ENCODE data around the gene CNGB1. TPM values are rescaled to one million over a fixed set of nuclear protein-coding genes. Genes with fewer than 3 reads are reported as not detected.

Gene CNGB1
- total RNA-seq, 1 experiment from 2014 or later: not detected

DNA sequence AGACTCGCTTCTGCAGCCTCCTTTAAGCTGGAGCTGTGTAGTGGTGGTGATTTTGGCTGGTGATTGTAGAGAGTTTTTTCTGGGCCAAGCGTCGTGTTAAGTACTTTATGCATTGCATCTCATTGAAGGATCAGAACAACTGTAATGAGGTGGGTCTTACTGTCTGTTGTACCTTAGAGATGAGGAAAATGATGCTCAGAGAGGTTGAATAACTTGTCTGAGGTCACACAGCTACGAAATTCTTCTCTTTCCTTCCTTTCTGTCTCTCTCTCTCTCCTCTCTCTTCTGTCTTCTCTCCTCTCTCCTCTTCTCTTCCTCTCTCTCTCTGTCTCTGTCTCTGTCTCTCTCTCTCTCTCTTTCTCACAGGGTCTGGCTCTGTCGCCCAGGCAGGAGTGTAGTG lies 82.8 kb downstream of the CNGB1 start (continued):
- TF ChIP-seq, protein P1, sequence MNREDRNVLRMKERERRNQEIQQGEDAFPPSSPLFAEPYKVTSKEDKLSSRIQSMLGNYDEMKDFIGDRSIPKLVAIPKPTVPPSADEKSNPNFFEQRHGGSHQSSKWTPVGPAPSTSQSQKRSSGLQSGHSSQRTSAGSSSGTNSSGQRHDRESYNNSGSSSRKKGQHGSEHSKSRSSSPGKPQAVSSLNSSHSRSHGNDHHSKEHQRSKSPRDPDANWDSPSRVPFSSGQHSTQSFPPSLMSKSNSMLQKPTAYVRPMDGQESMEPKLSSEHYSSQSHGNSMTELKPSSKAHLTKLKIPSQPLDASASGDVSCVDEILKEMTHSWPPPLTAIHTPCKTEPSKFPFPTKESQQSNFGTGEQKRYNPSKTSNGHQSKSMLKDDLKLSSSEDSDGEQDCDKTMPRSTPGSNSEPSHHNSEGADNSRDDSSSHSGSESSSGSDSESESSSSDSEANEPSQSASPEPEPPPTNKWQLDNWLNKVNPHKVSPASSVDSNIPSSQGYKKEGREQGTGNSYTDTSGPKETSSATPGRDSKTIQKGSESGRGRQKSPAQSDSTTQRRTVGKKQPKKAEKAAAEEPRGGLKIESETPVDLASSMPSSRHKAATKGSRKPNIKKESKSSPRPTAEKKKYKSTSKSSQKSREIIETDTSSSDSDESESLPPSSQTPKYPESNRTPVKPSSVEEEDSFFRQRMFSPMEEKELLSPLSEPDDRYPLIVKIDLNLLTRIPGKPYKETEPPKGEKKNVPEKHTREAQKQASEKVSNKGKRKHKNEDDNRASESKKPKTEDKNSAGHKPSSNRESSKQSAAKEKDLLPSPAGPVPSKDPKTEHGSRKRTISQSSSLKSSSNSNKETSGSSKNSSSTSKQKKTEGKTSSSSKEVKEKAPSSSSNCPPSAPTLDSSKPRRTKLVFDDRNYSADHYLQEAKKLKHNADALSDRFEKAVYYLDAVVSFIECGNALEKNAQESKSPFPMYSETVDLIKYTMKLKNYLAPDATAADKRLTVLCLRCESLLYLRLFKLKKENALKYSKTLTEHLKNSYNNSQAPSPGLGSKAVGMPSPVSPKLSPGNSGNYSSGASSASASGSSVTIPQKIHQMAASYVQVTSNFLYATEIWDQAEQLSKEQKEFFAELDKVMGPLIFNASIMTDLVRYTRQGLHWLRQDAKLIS (CRISPR knock-in tag; IDR thresholded peaks at IDR 0.05; ENCODE audit: borderline replicate concordance): no peak
- TF ChIP-seq CREM (CRISPR knock-in tag; IDR thresholded peaks at IDR 0.05) (no peak), IRF2 (CRISPR knock-in tag; IDR thresholded peaks at IDR 0.05; ENCODE audit: borderline replicate concordance, low read depth) (no peak), ZBTB21 (CRISPR knock-in tag; IDR thresholded peaks at IDR 0.05; ENCODE audit: borderline replicate concordance) (no peak), E2F1 (CRISPR knock-in tag; IDR thresholded peaks at IDR 0.05) (no peak), HMGA2 (CRISPR knock-in tag; IDR thresholded peaks at IDR 0.05) (no peak), ZNF232 (CRISPR knock-in tag; IDR thresholded peaks at IDR 0.05) (no peak)

- POLR2A ChIA-PET: no interaction called here
- H3K27ac Mint-ChIP-seq: no peak overlapping the region
- no peak for DNase-seq (ENCODE audit: low spot score)
- H3K36me3 Mint-ChIP-seq: no peaks in the 10 kb centered on the region
- peaks cover 27% of the 10 kb centered on the region for H3K4me1 Mint-ChIP-seq
- TF ChIP-seq ZNF232 (CRISPR knock-in tag; IDR thresholded peaks at IDR 0.05) (no peak), ZNF532 (CRISPR knock-in tag; IDR thresholded peaks at IDR 0.05; ENCODE audit: borderline replicate concordance) (no peak), USF2 (CRISPR knock-in tag; IDR thresholded peaks at IDR 0.05) (no peak)
- H3K4me3 Mint-ChIP-seq: no peak overlapping the region
- CTCF ChIA-PET: no interaction called here
- peaks cover 26% of the 10 kb centered on the region for H3K27me3 Mint-ChIP-seq (ENCODE audit: low read depth)
- H3K9me3 Mint-ChIP-seq: no peaks in the 10 kb centered on the region
- no peak for ATAC-seq
Measured at GRCh38 chr16:57887711-57888110, 83.2 kb downstream of the CNGB1 start.

- ATAC-seq (no peak), DNase-seq (ENCODE audit: low spot score) (no peak)
- CTCF ChIA-PET: interaction anchor here (1.2 kb wide), 1 partner anchor 23 kb away, joined by 3 read pairs; no protein-coding TSS in a partner anchor
- Mint-ChIP-seq H3K4me1 (peaks cover 23% of the 10 kb centered on the region), H3K27ac (no peak overlapping the region), H3K36me3 (no peaks in the 10 kb centered on the region), H3K9me3 (no peaks in the 10 kb centered on the region), H3K4me3 (no peak overlapping the region), H3K27me3 (ENCODE audit: low read depth) (peaks cover 27% of the 10 kb centered on the region)
- POLR2A ChIA-PET: no interaction called here
- TF ChIP-seq, protein P2, sequence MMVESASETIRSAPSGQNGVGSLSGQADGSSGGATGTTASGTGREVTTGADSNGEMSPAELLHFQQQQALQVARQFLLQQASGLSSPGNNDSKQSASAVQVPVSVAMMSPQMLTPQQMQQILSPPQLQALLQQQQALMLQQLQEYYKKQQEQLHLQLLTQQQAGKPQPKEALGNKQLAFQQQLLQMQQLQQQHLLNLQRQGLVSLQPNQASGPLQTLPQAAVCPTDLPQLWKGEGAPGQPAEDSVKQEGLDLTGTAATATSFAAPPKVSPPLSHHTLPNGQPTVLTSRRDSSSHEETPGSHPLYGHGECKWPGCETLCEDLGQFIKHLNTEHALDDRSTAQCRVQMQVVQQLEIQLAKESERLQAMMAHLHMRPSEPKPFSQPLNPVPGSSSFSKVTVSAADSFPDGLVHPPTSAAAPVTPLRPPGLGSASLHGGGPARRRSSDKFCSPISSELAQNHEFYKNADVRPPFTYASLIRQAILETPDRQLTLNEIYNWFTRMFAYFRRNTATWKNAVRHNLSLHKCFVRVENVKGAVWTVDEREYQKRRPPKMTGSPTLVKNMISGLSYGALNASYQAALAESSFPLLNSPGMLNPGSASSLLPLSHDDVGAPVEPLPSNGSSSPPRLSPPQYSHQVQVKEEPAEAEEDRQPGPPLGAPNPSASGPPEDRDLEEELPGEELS (CRISPR knock-in tag; IDR thresholded peaks at IDR 0.05): no peak
- TF ChIP-seq ZBTB43 (CRISPR knock-in tag; IDR thresholded peaks at IDR 0.05): no peak
Measured at GRCh38 chr16:57886427-57886826, 84.5 kb downstream of the CNGB1 start.

Data from WTC11 (cell line).